ENCODE measurements around the gene SPEF2. TPM values are rescaled to one million over a fixed set of nuclear protein-coding genes. Genes with fewer than 3 reads are reported as not detected.
A peak's percentile ranks its signal among the peaks of the same experiment; 100 is the strongest.

Gene SPEF2
- total and polyA plus RNA-seq, 10 of the 15 experiments (the other 5 are each of a cell fraction or from before 2014, with no cell fraction given), result 0.03 to 2.0 (median 0.07) TPM; not detected in 3

- WGBS (ENCODE audit: insufficient coverage, insufficient replicate concordance, low lambda C conversion rate, missing lambda C conversion rate), result 93% methylated on average over 1 of the region's 1 CpG
- Histone ChIP-seq H3K27ac (ENCODE audit: control insufficient read depth, insufficient read depth) (no peak overlapping the region), H3K27me3 (replicated peaks in 1 of 2; ENCODE audit: control insufficient read depth in 2 of 2, insufficient read depth in 2 of 2, low read length in 1 of 2) (no peaks in the 10 kb centered on the region), H2AFZ (ENCODE audit: control insufficient read depth, low read depth, low read length) (no peak overlapping the region), H3K9ac (ENCODE audit: control insufficient read depth, insufficient read depth, low read length) (no peak overlapping the region), H3K4me3 (no peak overlapping the region), H3K4me1 (ENCODE audit: control insufficient read depth, insufficient read depth, low read length) (no peaks in the 10 kb centered on the region), H4K20me1 (ENCODE audit: control insufficient read depth, insufficient read depth) (no peaks in the 10 kb centered on the region), H3K79me2 (ENCODE audit: control insufficient read depth, insufficient read depth, low read length) (no peaks in the 10 kb centered on the region), H3K36me3 (ENCODE audit: control insufficient read depth in 2 of 2, insufficient read depth in 2 of 2, low read length in 1 of 2) (no peaks in the 10 kb centered on the region), H3K9me3 (replicated peaks; ENCODE audit: control insufficient read depth, insufficient read depth, low read length) (no peaks in the 10 kb centered on the region), H3K4me2 (ENCODE audit: control insufficient read depth, insufficient read depth) (no peak overlapping the region)
- ATAC-seq (no peak), FAIRE-seq (no peak), DNase-seq (ENCODE audit: low read depth, low spot score) (no peak)
- CTCF ChIA-PET, result interaction anchor here (0.6 to 5.0 kb wide), 11 partner anchors 10 to 112 kb away, joined by 3 to 21 read pairs (median 4); no protein-coding TSS in a partner anchor
- RAD21 ChIA-PET (ENCODE audit: unreplicated experiment), result interaction anchor here (1.1 to 1.7 kb wide), 3 partner anchors 43 to 170 kb away, joined by 3 read pairs; no protein-coding TSS in a partner anchor
- POLR2A ChIA-PET, result no interaction called here
- intact Hi-C loops (cut with micrococcal nuclease; ENCODE audit: unreplicated experiment) (no loop called here), in situ Hi-C loops (cut with MboI) (no loop called here)
- SMC1A ChIA-PET (ENCODE audit: uncharacterized antibody, unreplicated experiment), result interaction anchor here (1.1 to 5.9 kb wide), 5 partner anchors 14 to 84 kb away, joined by 3 to 29 read pairs (median 4); no protein-coding TSS in a partner anchor
- no TSS peak for BruUV-seq (replicated peaks)
- TF ChIP-seq HDAC2 (IDR thresholded peaks at IDR 0.05), result no peak
- 0 out of 2 replicates have a peak, but pooled peaks have one; percentile 20 for TF ChIP-seq MTA2 (IDR thresholded peaks at IDR 0.05; ENCODE audit: low read depth)
- no peak for TF ChIP-seq PAX5 (IDR thresholded peaks at IDR 0.05; ENCODE audit: borderline replicate concordance, low read depth, low read length)
- TF ChIP-seq BCLAF1 (IDR thresholded peaks at IDR 0.05), result no peak
- no peak for TF ChIP-seq WRNIP1 (IDR thresholded peaks at IDR 0.05; ENCODE audit: borderline replicate concordance, low read depth, low read length)
- TF ChIP-seq SUZ12 (IDR thresholded peaks at IDR 0.05; ENCODE audit: unreplicated experiment), result no peak
- no peak for TF ChIP-seq POLR2A (IDR thresholded peaks at IDR 0.05; ENCODE audit: low read depth, low read length)
- TF ChIP-seq MEF2B (IDR thresholded peaks at IDR 0.05; ENCODE audit: partially characterized antibody, poor library complexity, severe bottlenecking), result peak; percentile 13
Observed at GRCh38 chr5:35819668-35820067, 202.0 kb downstream of the SPEF2 start.
